ENCODE measurements around the gene MAMLD1.

The MAMLD1 gene

DNA sequence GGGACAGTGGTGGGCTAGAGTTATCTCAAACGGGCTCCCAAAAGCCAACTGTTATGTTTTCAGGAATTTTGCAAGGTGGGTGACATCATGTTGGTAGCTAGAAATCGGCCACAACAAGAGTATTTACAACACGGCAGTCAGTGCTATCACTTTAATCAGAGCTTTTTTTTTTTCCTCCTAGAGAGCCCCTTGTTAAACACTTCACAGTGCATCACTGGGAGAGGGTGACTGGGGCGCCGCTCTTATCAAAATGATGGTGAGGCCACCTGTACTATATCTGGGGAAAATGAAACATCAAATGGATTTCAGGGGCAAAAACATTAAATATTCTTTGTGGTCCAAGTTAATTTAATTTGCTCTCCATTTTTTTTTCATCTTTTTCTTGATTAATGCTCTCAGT lies 44.9 kb downstream of the MAMLD1 start:
- no peak for DNase-seq

GRCh38 chrX:150408561-150408960 lies 45.4 kb downstream of the MAMLD1 start:
- DNase-seq: no peak

DNA sequence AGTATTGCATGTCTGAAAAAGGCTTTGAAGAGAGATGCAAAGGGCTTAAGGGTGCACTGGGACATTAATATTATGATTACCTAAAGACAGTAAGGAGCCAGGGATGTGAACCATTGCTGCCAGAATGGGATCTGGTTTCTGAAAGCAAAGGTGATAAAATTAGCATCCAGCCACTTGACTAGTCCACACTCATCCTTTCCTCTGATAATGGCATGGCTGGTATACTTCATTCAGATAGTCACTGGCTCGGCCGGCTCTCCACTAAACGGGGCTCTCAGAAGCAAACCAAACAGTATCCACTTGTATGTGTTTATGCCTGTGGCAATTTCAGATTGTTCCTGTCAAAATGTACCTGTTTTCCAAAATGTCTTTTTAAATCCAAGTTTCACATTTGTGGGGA lies 46.4 kb downstream of the MAMLD1 start:
- DNase-seq: no peak

DNA sequence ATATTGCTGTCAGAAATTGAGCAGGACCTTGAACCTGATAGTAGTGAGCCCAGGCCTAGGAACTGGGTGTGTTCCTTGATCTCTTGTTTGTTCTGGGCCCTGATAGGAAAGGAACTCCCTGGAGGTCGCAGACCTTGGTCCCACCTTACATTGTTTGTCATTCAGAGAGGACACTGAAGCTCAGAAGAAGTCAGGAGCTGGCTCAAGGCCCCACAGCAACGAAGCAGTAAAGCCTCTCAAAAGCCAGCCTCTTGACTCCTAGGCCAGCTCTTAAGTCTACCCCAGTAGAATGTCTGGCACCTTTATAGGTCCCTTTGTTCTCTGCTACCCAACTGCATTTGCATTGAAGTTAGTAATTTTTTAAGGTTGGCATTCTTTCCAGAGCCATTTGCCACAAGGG lies 46.8 kb downstream of the MAMLD1 start:
- DNase-seq: no peak

DNA sequence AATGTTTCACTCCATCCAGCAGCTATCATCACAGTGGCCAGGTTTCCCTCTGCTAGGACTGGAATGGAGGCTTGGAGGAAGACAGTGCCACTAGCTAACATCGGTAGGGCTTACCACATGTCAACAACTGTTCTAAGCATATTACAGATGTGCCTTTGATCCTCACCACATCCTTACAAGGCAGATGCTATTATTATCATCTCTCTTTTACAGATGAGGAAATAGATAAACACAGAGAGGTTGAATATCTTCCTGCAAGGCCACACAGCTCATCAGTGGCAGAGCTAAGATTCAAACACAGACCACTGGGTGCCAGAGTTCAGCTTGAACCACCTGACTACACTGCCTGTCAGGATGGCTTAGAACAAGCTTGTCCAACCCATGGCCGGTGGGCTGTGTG lies 47.4 kb downstream of the MAMLD1 start:
- DNase-seq: peak; percentile 51

- no peak for DNase-seq
These were observed 48.5 kb downstream of the MAMLD1 start for GRCh38 chrX:150411656-150412055.

DNA sequence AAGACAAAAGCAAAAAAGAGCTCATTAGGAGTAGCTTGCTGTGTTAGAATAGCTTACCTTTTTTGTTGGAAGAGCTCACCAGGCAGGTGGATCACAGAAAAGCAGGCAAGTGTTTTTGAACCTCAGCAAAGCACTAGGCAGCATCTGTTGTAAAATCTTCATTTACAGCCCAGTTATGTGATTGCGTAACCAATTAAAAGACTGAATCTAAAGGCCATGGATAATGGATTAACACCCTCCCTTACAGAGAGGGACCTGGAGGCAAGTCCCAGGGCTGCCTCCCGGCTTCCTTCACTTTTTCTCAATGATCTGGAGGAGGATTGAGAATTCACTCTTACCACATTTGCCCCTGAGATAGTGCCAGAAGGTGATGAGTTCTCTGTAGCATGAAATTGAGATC lies 51.1 kb downstream of the MAMLD1 start:
- DNase-seq: no peak

- no peak for DNase-seq
These were observed 53.4 kb downstream of the MAMLD1 start for GRCh38 chrX:150416469-150416868.

DNA sequence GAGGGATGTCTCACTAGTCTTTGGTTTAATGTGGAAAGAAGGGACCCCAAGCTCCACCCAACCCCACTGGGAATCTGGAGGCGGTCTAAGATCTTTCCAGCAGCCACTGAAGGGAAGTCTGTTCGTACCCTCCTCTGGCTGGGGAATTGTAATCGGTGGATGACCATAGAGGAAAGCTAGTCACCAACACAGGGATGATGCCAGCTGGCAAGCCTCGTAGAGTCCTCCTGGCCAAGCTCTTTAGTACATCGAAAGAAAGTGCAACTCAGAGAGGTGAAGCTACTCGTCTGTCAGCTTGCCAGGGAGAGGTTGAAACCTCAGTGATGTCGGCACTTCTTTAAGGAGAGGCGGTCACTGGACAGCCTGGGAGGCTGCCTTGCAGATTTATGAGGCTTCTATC lies 58.7 kb downstream of the MAMLD1 start:
- DNase-seq: no peak

DNA sequence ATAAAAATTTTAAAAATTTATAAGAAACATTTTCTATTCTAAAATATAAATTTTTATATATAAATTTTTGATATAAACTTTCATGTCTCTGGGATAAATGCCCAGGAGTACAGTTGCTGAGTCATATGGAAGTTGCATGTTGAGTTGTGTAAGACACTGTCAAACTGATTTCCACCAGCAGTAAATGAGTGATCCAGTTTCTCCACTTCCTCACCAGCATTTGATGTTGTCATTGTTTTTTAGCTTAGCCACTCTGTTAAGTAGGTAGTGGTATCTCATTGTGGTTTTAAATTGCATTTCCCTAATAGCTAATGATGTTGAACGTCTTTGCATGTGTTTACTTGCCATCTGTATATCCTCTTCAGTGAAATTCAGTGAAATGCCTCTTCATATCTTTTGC lies 66.5 kb downstream of the MAMLD1 start:
- no peak for DNase-seq

DNA sequence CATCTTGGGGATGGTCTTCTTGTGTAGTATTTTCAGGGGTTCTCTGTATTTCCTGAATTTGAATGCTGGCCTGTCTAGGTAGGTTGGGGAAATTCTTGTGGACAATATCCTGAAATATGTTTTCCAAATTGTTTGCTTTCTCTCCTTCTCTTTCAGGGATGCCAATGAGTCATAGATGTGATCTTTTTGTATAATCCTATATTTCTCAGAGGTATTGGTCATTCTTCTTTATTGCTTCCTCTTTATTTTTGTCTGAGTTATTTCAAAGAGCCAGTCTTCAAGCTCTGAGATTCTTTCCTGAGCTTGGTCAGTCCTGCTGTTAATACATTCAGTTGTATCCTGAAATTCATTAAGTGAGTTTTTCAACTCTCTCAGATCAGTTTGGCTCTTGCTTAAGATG lies 73.1 kb downstream of the MAMLD1 start:
- no peak for DNase-seq

DNA sequence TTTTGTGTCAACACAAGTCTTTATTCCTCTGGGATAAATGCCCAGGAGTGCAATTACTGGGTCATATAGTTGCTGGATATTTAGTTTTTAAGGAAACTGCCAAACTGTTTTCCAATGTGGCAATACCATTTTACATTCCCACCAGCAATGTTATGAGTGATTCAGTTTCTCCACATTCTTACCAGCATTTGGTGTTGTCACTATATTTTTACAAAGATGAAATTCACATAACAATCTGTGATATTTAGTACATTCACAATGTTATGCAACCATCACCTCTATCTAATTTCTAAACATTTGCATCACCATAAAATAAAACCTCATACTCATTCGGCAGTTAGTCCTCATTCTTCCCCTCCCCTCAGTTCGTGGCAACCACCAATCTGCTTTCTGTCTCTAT lies 75.0 kb downstream of the MAMLD1 start:
- DNase-seq: no peak

GRCh38 chrX:150446151-150446550 lies 83.0 kb downstream of the MAMLD1 start:
- DNase-seq: no peak

GRCh38 chrX:150446995-150447394 lies 83.9 kb downstream of the MAMLD1 start:
- DNase-seq: no peak

DNA sequence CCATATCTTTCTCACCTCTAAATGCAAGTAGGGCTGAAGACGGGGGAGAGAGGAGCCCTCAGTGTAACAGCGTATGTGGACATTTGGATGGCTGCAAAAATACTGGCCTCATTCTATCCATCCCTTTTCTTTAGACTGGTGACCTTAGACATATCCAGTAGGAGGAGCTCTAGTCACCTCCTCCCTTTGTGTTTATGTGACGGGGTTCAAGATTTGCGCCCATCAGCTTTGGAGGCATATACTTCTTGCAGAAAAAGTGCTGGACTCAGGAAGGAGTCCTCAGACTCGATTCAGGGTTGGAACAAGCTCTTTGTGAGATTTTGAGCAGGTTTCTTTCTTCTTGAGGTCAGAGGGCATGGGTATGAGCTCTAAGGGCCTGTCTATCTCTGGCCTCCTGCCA lies 86.2 kb downstream of the MAMLD1 start:
- no peak for DNase-seq

GRCh38 chrX:150450519-150451177 lies 87.5 kb downstream of the MAMLD1 start:
- DNase-seq: no peak

DNA sequence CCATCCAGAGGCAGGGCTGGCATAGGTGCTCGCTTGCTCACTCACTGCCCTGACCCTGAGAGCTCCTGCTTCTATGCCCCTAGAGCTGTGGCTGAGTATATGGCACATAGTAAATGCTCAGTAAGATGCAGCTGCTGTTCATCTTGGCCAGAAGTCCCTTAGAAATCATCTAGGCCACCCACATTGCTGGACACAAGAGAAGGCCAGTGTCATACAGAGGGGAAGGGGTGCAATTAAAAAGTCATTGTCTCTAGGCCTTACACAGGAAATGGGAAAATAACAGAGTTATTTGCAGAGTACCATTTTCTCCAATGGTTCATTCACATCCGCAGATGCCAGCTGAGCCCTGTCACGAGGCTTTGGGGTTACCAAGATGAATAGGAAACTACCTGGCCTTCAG lies 88.8 kb downstream of the MAMLD1 start:
- no peak for DNase-seq

DNA sequence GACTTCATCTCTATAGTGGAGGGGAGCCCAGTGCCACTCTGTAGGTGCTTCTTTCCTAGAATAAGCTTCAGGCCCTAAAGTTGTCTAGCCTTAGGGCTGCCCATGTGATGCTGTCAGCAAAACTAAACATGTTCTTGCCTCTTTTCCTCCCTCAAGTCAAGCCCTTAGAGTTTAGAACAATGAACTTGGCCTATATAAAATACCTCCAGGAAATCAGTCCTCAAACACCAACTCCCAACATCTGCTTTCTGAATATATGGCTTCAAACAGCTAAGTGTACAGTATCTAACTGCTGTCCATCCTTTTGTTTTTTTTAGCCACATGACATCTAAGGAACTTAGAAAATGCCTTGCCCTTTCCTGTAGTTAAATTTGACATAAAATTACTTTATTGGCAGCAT lies 91.0 kb downstream of the MAMLD1 start:
- no peak for DNase-seq

- no peak for DNase-seq
These were observed 91.5 kb downstream of the MAMLD1 start for GRCh38 chrX:150454508-150455214.

DNA sequence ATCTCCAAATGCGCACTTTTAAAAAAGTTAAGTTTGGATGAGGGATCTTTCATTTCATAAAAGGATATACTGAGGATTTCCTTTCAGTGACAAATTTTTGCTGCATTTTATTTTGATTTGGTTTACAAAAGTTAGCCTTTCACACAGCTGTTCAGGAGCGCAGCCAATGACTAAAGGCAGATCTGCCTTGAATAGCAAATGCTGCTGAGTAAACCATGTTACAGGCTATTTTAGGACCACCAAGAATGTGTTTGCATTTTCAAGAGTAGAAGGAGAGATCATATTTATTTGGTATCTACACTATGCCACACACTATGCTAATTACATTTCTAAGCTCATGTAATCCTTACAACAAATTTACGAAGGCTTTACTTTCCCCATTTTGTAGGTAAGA lies 92.1 kb downstream of the MAMLD1 start:
- DNase-seq: no peak

DNA sequence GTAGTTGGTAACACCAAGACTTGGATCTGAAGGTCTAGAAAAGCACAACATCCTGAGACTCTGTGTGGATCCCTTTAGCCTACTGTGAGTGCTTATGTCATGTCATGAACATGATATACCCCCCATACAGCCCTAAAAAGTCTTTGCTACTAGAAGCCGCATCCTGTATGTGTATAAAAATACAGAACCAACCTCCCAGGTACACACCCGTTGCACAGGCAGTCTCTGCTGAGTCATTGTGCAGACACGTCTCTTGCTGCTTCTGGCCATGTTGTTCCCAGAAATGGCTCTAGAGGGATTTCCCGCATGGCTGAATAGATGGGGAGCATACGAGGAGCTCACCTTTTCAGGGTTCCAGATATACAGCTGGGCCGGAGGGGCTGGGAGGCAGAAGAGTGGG lies 93.3 kb downstream of the MAMLD1 start:
- DNase-seq: no peak

DNA sequence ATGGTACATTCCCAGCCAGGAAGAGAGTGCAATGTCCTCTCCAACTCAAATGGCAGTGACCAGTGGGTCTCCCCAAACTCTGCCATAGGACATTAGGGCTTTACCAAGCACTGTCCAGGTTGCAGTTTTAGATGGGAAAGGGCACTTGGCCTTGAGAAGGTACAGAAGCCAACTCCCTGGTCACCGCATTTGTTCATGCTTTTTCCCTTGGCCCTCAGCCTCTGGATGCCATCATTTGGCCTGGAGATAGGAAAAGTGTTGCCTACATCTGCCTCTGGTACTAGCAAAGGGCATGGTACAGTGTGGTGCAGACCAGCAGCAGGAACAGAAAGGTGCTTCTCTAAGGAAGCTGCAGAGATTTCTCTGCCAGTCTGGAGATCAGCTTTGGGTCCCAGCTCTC lies 93.8 kb downstream of the MAMLD1 start:
- no peak for DNase-seq

DNA sequence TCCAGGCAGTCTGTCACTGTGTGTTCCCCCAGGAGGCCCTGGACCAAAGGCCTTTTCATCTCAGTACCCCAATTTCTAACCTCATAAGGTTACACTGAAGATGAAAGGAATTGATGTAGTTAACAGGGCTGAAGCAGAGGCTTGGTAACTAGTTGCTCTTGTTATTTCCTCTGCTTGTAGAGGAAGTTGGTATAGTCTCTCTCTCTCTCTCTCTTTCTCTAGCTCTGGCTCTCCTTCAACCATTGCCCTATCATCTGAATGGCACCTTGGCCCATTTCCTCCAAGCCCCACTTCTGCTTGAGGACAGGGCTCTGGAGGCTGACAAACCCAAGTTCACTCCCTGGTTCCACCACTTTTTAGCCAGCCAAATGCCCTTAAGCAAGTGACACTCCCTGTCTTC lies 96.1 kb downstream of the MAMLD1 start:
- DNase-seq: peak; percentile 4

DNA sequence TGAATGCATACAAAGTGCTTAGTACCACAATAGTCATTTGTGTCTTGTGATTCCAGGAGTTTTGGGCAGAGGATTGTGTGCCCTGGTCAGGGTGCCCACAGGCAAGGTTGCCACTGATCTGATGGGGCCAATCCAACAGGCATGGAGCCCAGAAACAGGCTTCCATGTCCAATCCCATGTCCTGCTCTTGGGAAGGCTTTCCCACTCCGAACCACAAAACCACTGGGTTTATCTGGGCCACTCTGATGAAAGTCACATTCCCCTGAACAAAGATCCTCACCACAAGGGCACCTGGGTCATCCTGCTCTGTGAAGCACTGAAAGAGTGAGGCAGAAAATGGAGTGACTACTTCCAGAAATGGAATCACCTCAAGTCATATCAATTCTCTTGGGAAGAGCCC lies 96.9 kb downstream of the MAMLD1 start:
- no peak for DNase-seq

DNA sequence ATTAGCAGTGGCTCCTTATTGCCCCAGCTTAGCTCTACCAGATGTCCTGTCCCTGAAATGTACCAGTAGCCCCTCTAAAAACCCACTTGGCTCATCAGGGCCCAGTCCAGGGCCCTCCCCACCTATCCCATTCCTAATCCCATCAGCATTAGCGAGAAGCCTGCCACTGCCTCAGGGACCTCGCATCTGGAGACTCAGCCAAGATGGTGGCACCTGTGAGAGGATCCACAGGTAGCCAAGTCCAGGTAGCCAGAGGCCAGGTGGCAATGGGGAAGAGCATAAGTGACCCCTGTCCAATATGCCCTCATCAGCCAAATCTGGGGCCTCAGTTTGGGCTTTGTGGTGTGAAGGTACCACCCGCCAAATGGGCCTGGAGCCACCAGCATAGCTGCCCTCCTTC lies 97.7 kb downstream of the MAMLD1 start:
- no peak for DNase-seq
